ENCODE results near the gene CSNK1G1. TPM values are rescaled to one million over a fixed set of nuclear protein-coding genes. Genes with fewer than 3 reads are reported as not detected.

CSNK1G1 gene
- total RNA-seq, 1 donor from 2014 or later, result 23.5 TPM

DNA sequence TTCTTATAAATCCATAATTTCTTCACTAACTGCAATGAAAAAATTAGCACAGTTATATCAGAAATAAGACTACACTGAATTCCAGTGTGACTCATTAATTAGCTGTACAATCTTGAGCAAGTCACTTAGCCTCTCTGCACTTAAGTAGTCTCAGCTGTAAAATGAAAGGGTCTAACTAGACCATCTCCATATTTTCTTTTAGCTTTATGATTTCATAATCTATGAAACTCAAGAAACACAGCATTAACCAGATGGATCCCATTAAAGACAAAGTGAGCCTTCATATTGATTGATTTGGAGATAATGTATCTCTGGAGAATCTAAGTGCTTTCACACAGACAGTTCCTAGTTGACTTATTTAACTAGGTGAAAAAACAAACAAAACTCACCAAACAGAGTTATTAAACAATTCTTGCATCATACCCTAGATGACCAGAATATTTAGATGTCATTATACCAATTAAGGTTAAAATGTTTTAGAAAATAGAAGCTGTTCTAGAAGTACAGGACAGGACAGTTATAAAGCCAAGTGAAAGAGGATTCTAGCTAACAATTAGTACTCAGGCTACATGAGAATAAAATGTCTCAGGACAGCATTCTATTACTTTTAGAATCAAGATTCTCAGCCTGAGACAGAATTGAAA, 11.2 kb downstream of the CSNK1G1 start:
- no peak for DNase-seq (ENCODE audit: low read depth)
- H3K4me3 ChIP-seq (ENCODE audit: low read depth, low read length), result no peak overlapping the region
- H3K36me3 ChIP-seq (ENCODE audit: control insufficient read depth, insufficient read depth, low read length), result no peaks in the 10 kb centered on the region
- TF ChIP-seq, protein P1, sequence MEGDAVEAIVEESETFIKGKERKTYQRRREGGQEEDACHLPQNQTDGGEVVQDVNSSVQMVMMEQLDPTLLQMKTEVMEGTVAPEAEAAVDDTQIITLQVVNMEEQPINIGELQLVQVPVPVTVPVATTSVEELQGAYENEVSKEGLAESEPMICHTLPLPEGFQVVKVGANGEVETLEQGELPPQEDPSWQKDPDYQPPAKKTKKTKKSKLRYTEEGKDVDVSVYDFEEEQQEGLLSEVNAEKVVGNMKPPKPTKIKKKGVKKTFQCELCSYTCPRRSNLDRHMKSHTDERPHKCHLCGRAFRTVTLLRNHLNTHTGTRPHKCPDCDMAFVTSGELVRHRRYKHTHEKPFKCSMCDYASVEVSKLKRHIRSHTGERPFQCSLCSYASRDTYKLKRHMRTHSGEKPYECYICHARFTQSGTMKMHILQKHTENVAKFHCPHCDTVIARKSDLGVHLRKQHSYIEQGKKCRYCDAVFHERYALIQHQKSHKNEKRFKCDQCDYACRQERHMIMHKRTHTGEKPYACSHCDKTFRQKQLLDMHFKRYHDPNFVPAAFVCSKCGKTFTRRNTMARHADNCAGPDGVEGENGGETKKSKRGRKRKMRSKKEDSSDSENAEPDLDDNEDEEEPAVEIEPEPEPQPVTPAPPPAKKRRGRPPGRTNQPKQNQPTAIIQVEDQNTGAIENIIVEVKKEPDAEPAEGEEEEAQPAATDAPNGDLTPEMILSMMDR (IDR thresholded peaks at IDR 0.05; ENCODE audit: insufficient read depth, low read length, poor library complexity, severe bottlenecking), result no peak
- no peaks in the 10 kb centered on the region for H3K27me3 ChIP-seq (ENCODE audit: control insufficient read depth, insufficient read depth, low read length)

DNA sequence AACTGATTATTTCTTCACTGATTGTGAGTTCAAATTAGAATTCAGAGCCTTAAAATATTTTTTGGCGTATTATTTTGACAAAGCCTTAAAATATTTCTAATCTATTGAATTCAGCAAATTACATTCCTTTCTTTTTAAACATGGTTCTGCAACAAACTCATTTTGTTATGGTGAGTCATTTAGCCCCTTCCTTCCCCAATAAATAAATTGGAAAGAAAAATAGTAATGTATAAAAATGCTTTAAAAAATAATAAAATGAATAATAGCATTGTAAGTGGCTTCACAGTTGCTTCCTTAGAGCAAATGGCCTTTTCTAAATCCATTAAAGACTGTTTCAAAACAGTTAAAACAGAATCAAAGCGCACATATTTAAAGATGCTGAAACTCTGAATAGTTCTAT, 12.1 kb downstream of the CSNK1G1 start:
- H3K36me3 ChIP-seq (ENCODE audit: control insufficient read depth, insufficient read depth, low read length), result no peaks in the 10 kb centered on the region
- no peak for DNase-seq (ENCODE audit: low read depth)
- H3K4me3 ChIP-seq (ENCODE audit: low read depth, low read length), result no peak overlapping the region
- TF ChIP-seq, protein P1 (IDR thresholded peaks at IDR 0.05; ENCODE audit: insufficient read depth, low read length, poor library complexity, severe bottlenecking), result no peak
- H3K27me3 ChIP-seq (ENCODE audit: control insufficient read depth, insufficient read depth, low read length), result no peaks in the 10 kb centered on the region

DNA sequence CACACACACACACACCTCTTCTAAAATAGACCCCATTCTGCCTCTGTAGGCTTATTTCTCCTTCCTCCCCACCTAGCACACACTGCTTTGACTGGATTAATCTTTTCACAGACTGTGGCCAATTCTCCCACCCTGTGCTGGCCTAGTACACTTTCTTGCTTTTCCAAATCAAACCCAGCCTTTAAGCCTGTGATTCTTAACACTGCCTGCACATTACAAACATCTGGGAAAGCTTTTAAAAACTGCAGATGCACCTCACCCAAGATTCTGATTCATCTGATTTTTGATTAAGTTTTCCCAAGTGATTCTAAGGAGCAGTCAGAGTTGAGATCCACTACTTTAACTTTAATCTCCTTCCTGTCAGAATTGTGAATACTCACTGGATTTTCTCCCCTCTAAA, 12.8 kb downstream of the CSNK1G1 start:
- no peak for DNase-seq (ENCODE audit: low read depth)
- H3K36me3 ChIP-seq (ENCODE audit: control insufficient read depth, insufficient read depth, low read length), result no peaks in the 10 kb centered on the region
- no peaks in the 10 kb centered on the region for H3K27me3 ChIP-seq (ENCODE audit: control insufficient read depth, insufficient read depth, low read length)
- TF ChIP-seq, protein P1 (IDR thresholded peaks at IDR 0.05; ENCODE audit: insufficient read depth, low read length, poor library complexity, severe bottlenecking), result no peak
- no peak overlapping the region for H3K4me3 ChIP-seq (ENCODE audit: low read depth, low read length)

DNA sequence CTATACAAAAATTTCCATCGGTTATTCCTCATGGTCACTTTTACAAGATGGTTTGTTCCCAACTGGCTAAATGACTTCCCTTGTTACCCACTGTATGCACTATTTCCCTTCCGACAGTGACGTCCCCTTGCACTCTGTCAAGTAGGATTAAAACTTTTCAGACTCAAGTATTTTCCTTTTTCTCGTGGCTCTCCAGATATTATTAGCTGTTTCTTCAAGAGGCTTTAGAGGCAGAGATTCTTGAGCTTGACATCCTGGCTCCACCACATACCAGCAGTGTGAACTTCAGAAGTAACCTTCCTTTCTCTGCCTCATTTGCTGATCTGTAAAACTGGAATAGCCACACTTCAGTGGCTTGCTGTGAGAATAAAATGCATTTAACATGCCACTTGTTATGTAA, 14.0 kb downstream of the CSNK1G1 start:
- no peaks in the 10 kb centered on the region for H3K36me3 ChIP-seq (ENCODE audit: control insufficient read depth, insufficient read depth, low read length)
- TF ChIP-seq, protein P1 (IDR thresholded peaks at IDR 0.05; ENCODE audit: insufficient read depth, low read length, poor library complexity, severe bottlenecking), result no peak
- H3K27me3 ChIP-seq (ENCODE audit: control insufficient read depth, insufficient read depth, low read length), result no peaks in the 10 kb centered on the region
- no peak overlapping the region for H3K4me3 ChIP-seq (ENCODE audit: low read depth, low read length)
- no peak for DNase-seq (ENCODE audit: low read depth)

DNA sequence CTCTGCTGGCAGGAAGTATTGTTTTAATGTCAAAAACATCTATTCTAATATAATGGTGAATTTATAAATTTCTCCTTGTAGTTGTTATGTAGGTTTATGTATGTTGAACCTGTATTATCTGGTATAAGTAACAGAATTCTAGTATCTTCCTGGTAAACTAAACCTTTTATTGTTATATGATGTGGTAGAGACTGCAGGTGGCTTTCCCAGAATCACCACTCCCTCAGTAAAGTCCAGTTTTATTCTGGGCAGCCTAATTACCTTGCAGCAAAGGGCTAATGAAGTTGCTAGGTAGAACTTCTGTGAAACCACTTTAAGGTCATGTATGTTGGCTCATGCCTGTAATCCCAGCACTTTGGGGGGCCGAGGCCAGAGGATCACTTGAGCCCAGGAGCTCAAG, 15.6 kb downstream of the CSNK1G1 start:
- Histone ChIP-seq H3K27me3 (ENCODE audit: control insufficient read depth, insufficient read depth, low read length) (no peaks in the 10 kb centered on the region), H3K4me3 (ENCODE audit: low read depth, low read length) (no peak overlapping the region), H3K36me3 (ENCODE audit: control insufficient read depth, insufficient read depth, low read length) (no peaks in the 10 kb centered on the region)
- TF ChIP-seq, protein P1 (IDR thresholded peaks at IDR 0.05; ENCODE audit: insufficient read depth, low read length, poor library complexity, severe bottlenecking), result no peak
- no peak for DNase-seq (ENCODE audit: low read depth)

DNA sequence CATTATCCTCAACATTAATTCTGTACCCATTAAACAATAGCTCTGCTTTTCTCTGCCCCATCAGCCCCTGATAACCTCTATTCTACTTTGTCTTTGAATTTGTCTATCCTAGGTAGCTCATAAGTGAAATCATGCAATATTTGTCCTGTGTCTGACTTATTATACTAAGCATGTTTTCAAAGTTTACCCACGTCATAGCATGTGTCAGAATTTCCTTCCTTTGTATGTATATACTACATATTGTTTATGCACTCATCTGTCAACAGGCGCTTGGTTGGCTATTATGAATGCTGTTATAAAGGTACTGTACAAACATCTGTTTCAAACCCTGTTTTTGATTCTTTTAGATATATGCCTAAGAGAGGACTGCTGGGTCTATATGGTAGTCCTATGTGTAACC, 18.2 kb downstream of the CSNK1G1 start:
- DNase-seq (ENCODE audit: low read depth), result no peak
- Histone ChIP-seq H3K4me3 (ENCODE audit: low read depth, low read length) (no peak overlapping the region), H3K36me3 (ENCODE audit: control insufficient read depth, insufficient read depth, low read length) (no peaks in the 10 kb centered on the region), H3K27me3 (ENCODE audit: control insufficient read depth, insufficient read depth, low read length) (no peaks in the 10 kb centered on the region)
- TF ChIP-seq, protein P1 (IDR thresholded peaks at IDR 0.05; ENCODE audit: insufficient read depth, low read length, poor library complexity, severe bottlenecking), result no peak
